A673 (cell line): Measurements from ENCODE around the gene RBCK1. TPM values are rescaled to one million over a fixed set of nuclear protein-coding genes. Genes with fewer than 3 reads are reported as not detected.

Source experiments
- BruUV-seq: library from RNA; stranded (reverse); fragments of 400-500 nt; replicated peaks from 2 replicates; lab custom pipeline; 2021; lab: Mats Ljungman, UMichigan
- CTCF ChIA-PET: fragments of 300-600 bp; sonication (Branson Sonifier 250); formaldehyde crosslinking; loops from one replicate; lab custom pipeline; 2022; ENCODE audit warnings: antibody characterized with exemption; lab: Charles Lee
- POLR2A ChIA-PET: fragments of 300-600 bp; sonication (Branson Sonifier 250); formaldehyde crosslinking; loops from one replicate; lab custom pipeline; 2022; ENCODE audit warnings: antibody characterized with exemption; ENCODE audit not compliant: low non-redundant PET; lab: Charles Lee
- DNase-seq: peaks from one replicate; pipeline ENCODE4 v3.0.0-alpha.2; 2015; ENCODE audit warnings: low spot score
- H3K27ac ChIP-seq: fragments of 200-600 bp; sonication (generic); 2 replicates; pipeline ENCODE4 v1.5.1; 2016; ENCODE audit warnings: mixed run types, low read depth, mild to moderate bottlenecking, mixed read lengths, antibody characterized with exemption, low read length; ENCODE audit not compliant: poor library complexity, severe bottlenecking
- H3K27me3 ChIP-seq: fragments of 200-600 bp; sonication (generic); replicated peaks from 2 replicates; pipeline ENCODE4 v1.6.1; 2017; ENCODE audit warnings: mixed run types, low read depth, mild to moderate bottlenecking, mixed read lengths, antibody characterized with exemption, low read length; ENCODE audit not compliant: insufficient read depth, poor library complexity
- H3K36me3 ChIP-seq: fragments of 200-600 bp; sonication (generic); 2 replicates; pipeline ENCODE4 v1.6.1; 2016; ENCODE audit warnings: mixed run types, mild to moderate bottlenecking, mixed read lengths, antibody characterized with exemption, low read length; ENCODE audit not compliant: insufficient read depth, poor library complexity, severe bottlenecking
- H3K4me1 ChIP-seq: fragments of 200-600 bp; sonication (generic); 2 replicates; pipeline ENCODE4 v1.6.1; 2017; ENCODE audit warnings: mixed run types, mild to moderate bottlenecking, mixed read lengths, antibody characterized with exemption, low read length; ENCODE audit not compliant: insufficient read depth, poor library complexity, severe bottlenecking
- H3K4me3 ChIP-seq: fragments of 200-600 bp; sonication (generic); 2 replicates; pipeline ENCODE4 v1.5.1; 2016; ENCODE audit warnings: low read depth, mixed run types, mild to moderate bottlenecking, mixed read lengths, low read length; ENCODE audit not compliant: poor library complexity, severe bottlenecking
- H3K9me3 ChIP-seq: fragments of 200-600 bp; sonication (generic); 2 replicates; pipeline ENCODE4 v1.6.1; 2016; ENCODE audit warnings: mixed run types, low read depth, mild to moderate bottlenecking, mixed read lengths, antibody characterized with exemption, low read length; ENCODE audit not compliant: poor library complexity, severe bottlenecking
- EZH2 ChIP-seq: fragments of 200-600 bp; sonication (generic); IDR thresholded peaks from 2 replicates; pipeline ENCODE4 v1.6.1; 2017; ENCODE audit warnings: borderline replicate concordance, low read depth, mild to moderate bottlenecking, mixed read lengths, antibody characterized with exemption, low read length; ENCODE audit not compliant: poor library complexity, severe bottlenecking
- intact Hi-C: fragments of 100-400 bp; cut with micrococcal nuclease; formaldehyde crosslinking; loops from one replicate; pipeline ENCODE4 v1.10.0; 2022; ENCODE audit not compliant: unreplicated experiment
- total RNA-seq: library from RNA; stranded (reverse); gene quantifications from 2 replicates; pipeline ENCODE4 v1.2.3, GENCODE V29; 2021
- TF ChIP-seq, protein P1 (sequence below): fragments of 300-800, 200-600 bp; sonication (generic); conservative IDR thresholded peaks from 2 replicates; pipeline ENCODE4 v1.5.1; 2017; ENCODE audit warnings: low read depth, mild to moderate bottlenecking, antibody characterized with exemption, low read length, moderate library complexity, mixed read lengths

RBCK1 gene
- total RNA-seq, 1 experiment from 2014 or later = 72.0 TPM

DNA sequence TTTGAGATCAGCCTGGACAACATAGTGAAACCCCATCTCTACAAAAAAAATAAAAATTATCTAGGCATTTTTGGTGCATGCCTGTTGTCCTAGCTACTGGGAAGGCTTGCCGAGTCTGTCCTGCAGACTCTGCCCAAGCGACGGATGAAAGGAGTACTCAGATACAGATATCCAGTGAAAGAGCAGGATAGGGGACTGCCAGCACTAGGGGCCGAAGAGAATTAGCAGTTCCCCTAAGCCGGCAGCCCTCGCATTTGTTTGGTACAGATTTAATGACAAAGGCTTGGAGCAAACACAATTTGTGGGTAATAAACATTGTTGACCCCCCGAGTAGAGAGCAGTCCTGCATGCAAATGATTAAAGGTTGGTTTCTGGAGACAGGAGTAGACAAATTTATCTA, 59.7 kb downstream of the RBCK1 start:
- Histone ChIP-seq H3K27me3 (no peaks in the 10 kb centered on the region), H3K36me3 (no peaks in the 10 kb centered on the region), H3K4me3 (no peak overlapping the region), H3K9me3 (peaks cover 7% of the 10 kb centered on the region), H3K27ac (no peak overlapping the region), H3K4me1 (no peaks in the 10 kb centered on the region)
- BruUV-seq = no TSS peak
- CTCF ChIA-PET = no interaction called here
- no peak for TF ChIP-seq EZH2
- TF ChIP-seq, protein P1, sequence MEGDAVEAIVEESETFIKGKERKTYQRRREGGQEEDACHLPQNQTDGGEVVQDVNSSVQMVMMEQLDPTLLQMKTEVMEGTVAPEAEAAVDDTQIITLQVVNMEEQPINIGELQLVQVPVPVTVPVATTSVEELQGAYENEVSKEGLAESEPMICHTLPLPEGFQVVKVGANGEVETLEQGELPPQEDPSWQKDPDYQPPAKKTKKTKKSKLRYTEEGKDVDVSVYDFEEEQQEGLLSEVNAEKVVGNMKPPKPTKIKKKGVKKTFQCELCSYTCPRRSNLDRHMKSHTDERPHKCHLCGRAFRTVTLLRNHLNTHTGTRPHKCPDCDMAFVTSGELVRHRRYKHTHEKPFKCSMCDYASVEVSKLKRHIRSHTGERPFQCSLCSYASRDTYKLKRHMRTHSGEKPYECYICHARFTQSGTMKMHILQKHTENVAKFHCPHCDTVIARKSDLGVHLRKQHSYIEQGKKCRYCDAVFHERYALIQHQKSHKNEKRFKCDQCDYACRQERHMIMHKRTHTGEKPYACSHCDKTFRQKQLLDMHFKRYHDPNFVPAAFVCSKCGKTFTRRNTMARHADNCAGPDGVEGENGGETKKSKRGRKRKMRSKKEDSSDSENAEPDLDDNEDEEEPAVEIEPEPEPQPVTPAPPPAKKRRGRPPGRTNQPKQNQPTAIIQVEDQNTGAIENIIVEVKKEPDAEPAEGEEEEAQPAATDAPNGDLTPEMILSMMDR = no peak
- no peak for DNase-seq
- POLR2A ChIA-PET = no interaction called here
- intact Hi-C loops = no loop called here

DNA sequence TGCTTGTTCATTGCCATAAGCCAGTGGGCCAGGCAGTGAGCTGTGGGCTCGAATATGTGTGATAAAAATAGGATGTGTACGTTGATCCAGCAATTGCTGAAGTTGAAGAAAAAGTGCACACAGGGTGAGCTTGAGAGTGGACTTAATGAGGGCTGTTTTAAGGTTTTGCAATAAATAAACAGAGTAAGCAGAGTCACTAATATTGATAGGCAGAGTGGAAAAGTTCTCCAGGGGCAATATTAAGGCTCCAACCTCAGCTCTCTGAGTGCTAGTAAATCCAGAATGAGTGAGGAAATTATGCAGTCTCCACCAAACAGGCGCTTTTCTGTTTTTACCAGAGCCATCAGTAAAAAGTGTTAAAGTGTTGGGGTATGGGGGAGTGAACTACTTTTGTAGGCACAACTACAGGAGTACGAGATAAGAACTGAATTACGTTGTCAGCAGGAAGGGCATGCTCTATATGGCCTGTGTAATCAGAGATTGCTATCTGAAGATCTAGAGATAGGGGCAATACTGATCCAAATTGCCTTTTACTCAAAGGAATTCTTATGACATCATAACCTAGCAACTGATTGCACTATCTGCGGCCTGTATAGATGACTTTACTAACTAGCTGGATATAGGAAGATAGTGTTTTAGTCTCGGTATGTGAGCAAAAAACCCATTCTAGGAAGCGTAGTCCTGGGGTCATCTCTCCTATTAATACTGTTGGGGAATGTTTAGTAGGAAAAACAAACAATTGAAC, 61.8 kb downstream of the RBCK1 start:
- TF ChIP-seq, protein P1 = no peak
- no peak for TF ChIP-seq EZH2
- no peak overlapping the region for H3K27ac ChIP-seq
- ChIA-PET POLR2A (no interaction called here), CTCF (no interaction called here)
- peaks cover 7% of the 10 kb centered on the region for H3K9me3 ChIP-seq
- no peaks in the 10 kb centered on the region for H3K27me3 ChIP-seq
- DNase-seq = no peak
- BruUV-seq = no TSS peak
- intact Hi-C loops = no loop called here
- peaks cover 8% of the 10 kb centered on the region for H3K36me3 ChIP-seq
- no peaks in the 10 kb centered on the region for H3K4me1 ChIP-seq
- no peak overlapping the region for H3K4me3 ChIP-seq

DNA sequence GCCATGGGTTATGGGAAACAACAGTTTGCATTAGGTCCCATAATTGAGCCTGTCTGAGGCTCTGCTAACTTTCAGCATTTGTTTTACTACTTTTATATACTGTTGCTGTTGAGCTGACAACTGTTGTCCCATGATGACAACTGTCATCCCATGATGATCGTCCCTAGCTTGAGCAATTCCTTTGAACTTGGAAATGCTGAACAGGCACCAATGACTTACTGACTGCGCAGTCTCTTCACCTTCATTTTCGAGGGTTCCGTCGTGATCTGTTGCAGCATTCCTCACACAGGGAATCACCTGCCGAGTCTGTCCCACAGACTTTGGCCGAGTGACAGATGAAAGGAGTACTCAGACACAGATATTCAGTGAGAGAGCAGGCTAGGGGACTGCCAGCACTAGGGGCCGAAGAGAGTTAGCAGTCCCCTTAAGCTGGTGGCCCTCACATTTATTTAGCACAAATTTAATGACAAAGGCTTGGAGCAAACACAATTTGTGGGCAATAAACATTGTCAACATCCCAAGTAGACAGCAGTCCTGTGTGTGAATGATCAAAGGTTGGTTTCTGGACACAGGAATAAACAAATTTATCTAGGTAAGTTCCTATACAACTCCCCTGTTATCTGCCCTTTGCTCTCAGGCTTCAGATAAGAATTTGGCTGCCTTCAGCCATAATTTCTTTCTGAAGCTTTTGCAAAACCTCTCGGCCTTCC, 64.2 kb downstream of the RBCK1 start:
- no TSS peak for BruUV-seq
- Histone ChIP-seq H3K4me3 (no peak overlapping the region), H3K27me3 (no peaks in the 10 kb centered on the region), H3K4me1 (no peaks in the 10 kb centered on the region), H3K36me3 (peaks cover 11% of the 10 kb centered on the region), H3K27ac (no peak overlapping the region), H3K9me3 (peaks cover 7% of the 10 kb centered on the region)
- TF ChIP-seq EZH2 = no peak
- TF ChIP-seq, protein P1 = no peak
- intact Hi-C loops = no loop called here
- POLR2A ChIA-PET = no interaction called here
- no peak for DNase-seq
- CTCF ChIA-PET = no interaction called here
